SK-N-SH (cell line): ENCODE results near the gene EVL. TPM values are rescaled to one million over a fixed set of nuclear protein-coding genes. Genes with fewer than 3 reads are reported as not detected.

Experiments
- CTCF ChIA-PET: fragments of 300-600, 350-600 bp; formaldehyde crosslinking; extraction: SDS; loops from one replicate; lab custom pipeline; 2021; lab: Yijun Ruan, JAX
- POLR2A ChIA-PET: fragments of 350-600 bp; sonication (Branson Sonifier 250); formaldehyde crosslinking; extraction: SDS; loops from one replicate; lab custom pipeline; 2020; ENCODE audit warnings: antibody characterized with exemption, inconsistent platforms; lab: Yijun Ruan, JAX
- DNase-seq: peaks from one replicate; pipeline ENCODE4 v3.0.0; 2012
- H2AFZ ChIP-seq: fragments of 200-600 bp; sonication (generic); 2 replicates; pipeline ENCODE4 v1.8.1; 2016; ENCODE audit warnings: antibody characterized with exemption, mild to moderate bottlenecking, low read depth
- H3F3A ChIP-seq: fragments of 200-600 bp; sonication (generic); replicated peaks from 2 replicates; pipeline ENCODE3; 2016; ENCODE audit warnings: antibody characterized with exemption, mild to moderate bottlenecking; ENCODE audit not compliant: insufficient read depth
- H3K27ac ChIP-seq, 2 experiments: fragments of 200-500 bp in 1 of 2; fragments of 200-600 bp in 1 of 2; sonication (Bioruptor generic) in 1 of 2; sonication (generic), shearing (Covaris generic) in 1 of 2; 2 replicates each; pipeline versions ENCODE4 v1.5.1 to v1.6.1; 2014 to 2016; ENCODE audit warnings: low read depth in 2 of 2, inconsistent platforms in 1 of 2, low read length in 1 of 2, mild to moderate bottlenecking in 1 of 2, mixed read lengths in 1 of 2
- H3K27me3 ChIP-seq: fragments of 200-600 bp; sonication (generic), shearing (Covaris generic); 2 replicates; pipeline ENCODE4 v1.6.1; 2016; ENCODE audit warnings: mixed run types; ENCODE audit not compliant: insufficient read depth
- H3K36me3 ChIP-seq, 2 experiments: fragments of 200-500 bp in 1 of 2; fragments of 200-600 bp in 1 of 2; sonication (Bioruptor generic) in 1 of 2; sonication (generic) in 1 of 2; replicated peaks in 1 of 2; 2 replicates each; pipeline versions ENCODE3 to v1.5.1; 2014 to 2016; ENCODE audit warnings: low read length in 1 of 2, mild to moderate bottlenecking in 1 of 2; ENCODE audit not compliant: insufficient read depth in 2 of 2, control insufficient read depth in 1 of 2
- H3K4me1 ChIP-seq, 2 experiments: fragments of 200-500 bp in 1 of 2; fragments of 200-600 bp in 1 of 2; sonication (Bioruptor generic) in 1 of 2; sonication (generic), shearing (Covaris generic) in 1 of 2; 2 replicates each; pipeline versions ENCODE4 v1.5.1 to v1.6.1; 2014 to 2016; ENCODE audit warnings: low read depth in 1 of 2, low read length in 1 of 2, mixed run types in 1 of 2; ENCODE audit not compliant: insufficient read depth in 2 of 2, control insufficient read depth in 1 of 2
- H3K4me2 ChIP-seq: fragments of 200-600 bp; sonication (generic), shearing (Covaris generic); 2 replicates; pipeline ENCODE4 v1.6.1; 2017; ENCODE audit warnings: mixed run types
- H3K4me3 ChIP-seq, 2 experiments: fragments of 200-500 bp in 1 of 2; fragments of 200-600 bp in 1 of 2; sonication (Bioruptor generic) in 1 of 2; sonication (generic), shearing (Covaris generic) in 1 of 2; 2 replicates each; pipeline versions ENCODE4 v1.5.1 to v1.8.1; 2014 to 2016; ENCODE audit warnings: low read depth in 2 of 2, inconsistent platforms in 1 of 2, low read length in 1 of 2, mild to moderate bottlenecking in 1 of 2, mixed read lengths in 1 of 2, moderate library complexity in 1 of 2
- H3K79me2 ChIP-seq: fragments of 200-600 bp; sonication (generic); 2 replicates; pipeline ENCODE4 v1.8.1; 2017; ENCODE audit warnings: mild to moderate bottlenecking; ENCODE audit not compliant: insufficient read depth
- H3K9ac ChIP-seq: fragments of 200-600 bp; sonication (generic); 2 replicates; pipeline ENCODE4 v1.6.1; 2017; ENCODE audit warnings: mixed run types
- H3K9me2 ChIP-seq: fragments of 200-600 bp; sonication (generic); 2 replicates; pipeline ENCODE4 v1.6.1; 2017; ENCODE audit warnings: mixed run types
- H3K9me3 ChIP-seq: fragments of 200-600 bp; sonication (generic); 2 replicates; pipeline ENCODE4 v1.6.1; 2017; ENCODE audit warnings: mixed run types, mild to moderate bottlenecking, moderate library complexity
- H4K20me1 ChIP-seq: fragments of 200-600 bp; sonication (generic); 2 replicates; pipeline ENCODE4 v1.6.1; 2017; ENCODE audit warnings: mild to moderate bottlenecking, mixed run types; ENCODE audit not compliant: insufficient read depth
- CHD2 ChIP-seq: fragments of 150-350 bp; IDR thresholded peaks from 2 replicates; pipeline ENCODE4 v1.6.1; 2018; ENCODE audit warnings: low read length; ENCODE audit not compliant: partially characterized antibody
- EP300 ChIP-seq, 2 experiments: IDR thresholded peaks; 2 replicates each; pipeline versions ENCODE4 v1.4.0 to v1.6.1; 2012; ENCODE audit warnings: borderline replicate concordance in 1 of 2, low read depth in 1 of 2, low read length in 1 of 2
- EZH2phosphoT487 ChIP-seq: fragments of 200-600 bp; sonication (generic); IDR thresholded peaks from 2 replicates; pipeline ENCODE4 v1.6.1; 2017; ENCODE audit warnings: low read depth, mixed run types, mild to moderate bottlenecking, antibody characterized with exemption, moderate library complexity, borderline replicate concordance
- FOSL2 ChIP-seq: IDR thresholded peaks from 2 replicates; pipeline ENCODE4 v1.4.0; 2012; ENCODE audit warnings: low read depth, mild to moderate bottlenecking, moderate library complexity, borderline replicate concordance
- FOXJ3 ChIP-seq: sonication (generic); formaldehyde crosslinking; IDR thresholded peaks from 2 replicates; pipeline ENCODE4 v1.5.1; 2020; ENCODE audit warnings: mild to moderate bottlenecking, missing genetic modification reagents
- FOXM1 ChIP-seq: IDR thresholded peaks from 2 replicates; pipeline ENCODE4 v1.4.0; 2012; ENCODE audit warnings: low read depth, mild to moderate bottlenecking
- GABPA ChIP-seq: IDR thresholded peaks from 2 replicates; pipeline ENCODE4 v1.4.0; 2012; ENCODE audit warnings: low read depth, mild to moderate bottlenecking
- JUND ChIP-seq: IDR thresholded peaks from 2 replicates; pipeline ENCODE4 v1.4.0; 2012
- MEF2A ChIP-seq: IDR thresholded peaks from 2 replicates; pipeline ENCODE4 v1.4.0; 2012; ENCODE audit warnings: low read depth, borderline replicate concordance
- MXI1 ChIP-seq: IDR thresholded peaks from 2 replicates; pipeline ENCODE4 v1.6.1; 2012; ENCODE audit warnings: mild to moderate bottlenecking, low read depth, low read length, improper control_type of control experiment
- NFIC ChIP-seq: IDR thresholded peaks from 2 replicates; pipeline ENCODE4 v1.4.0; 2012; ENCODE audit warnings: borderline replicate concordance
- RAD21 ChIP-seq: IDR thresholded peaks from 2 replicates; pipeline ENCODE4 v1.6.1; 2012; ENCODE audit warnings: mild to moderate bottlenecking, low read length
- RXRA ChIP-seq: IDR thresholded peaks from 2 replicates; pipeline ENCODE4 v1.4.0; 2012; ENCODE audit warnings: low read depth, mild to moderate bottlenecking, borderline replicate concordance
- SIN3A ChIP-seq: IDR thresholded peaks from 2 replicates; pipeline ENCODE4 v1.6.1; 2012; ENCODE audit warnings: low read depth, mild to moderate bottlenecking, low read length, moderate library complexity, borderline replicate concordance
- SMC3 ChIP-seq: IDR thresholded peaks from 2 replicates; pipeline ENCODE4 v1.6.1; 2012; ENCODE audit warnings: low read depth, low read length, improper control_type of control experiment
- TAF1 ChIP-seq: IDR thresholded peaks from 2 replicates; pipeline ENCODE4 v1.6.1; 2012; ENCODE audit warnings: low read depth, mild to moderate bottlenecking, low read length, moderate library complexity, borderline replicate concordance
- YY1 ChIP-seq: IDR thresholded peaks from 2 replicates; pipeline ENCODE4 v1.4.0; 2012; ENCODE audit warnings: low read depth, mild to moderate bottlenecking
- ZBTB33 ChIP-seq: IDR thresholded peaks from 2 replicates; pipeline ENCODE4 v1.4.0; 2012; ENCODE audit warnings: low read depth, borderline replicate concordance
- WGBS: methylation state at CpG from one replicate; pipeline ENCODE4 v1.1.6; 2017; ENCODE audit warnings: low lambda C conversion rate; 5-methylcytosine and 5-hydroxymethylcytosine counted together
- polyA plus RNA-seq, 3 experiments: library from polyadenylated mRNA; depleted of rRNA; stranded (reverse); fragments of >200 nt; gene quantifications; 2 replicates each; pipeline ENCODE4 v1.2.3, GENCODE V29; 2012
- TF ChIP-seq, protein P1 (sequence below): IDR thresholded peaks from 2 replicates; pipeline ENCODE4 v1.4.0; 2012; ENCODE audit warnings: low read depth
- TF ChIP-seq, protein P2 (sequence below): IDR thresholded peaks from 2 replicates; pipeline ENCODE4 v1.6.1; 2012; ENCODE audit warnings: mild to moderate bottlenecking, low read depth, low read length, moderate library complexity
- TF ChIP-seq, protein P3 (sequence below): IDR thresholded peaks from 2 replicates; pipeline ENCODE4 v1.4.0; 2012; ENCODE audit warnings: low read depth, borderline replicate concordance

EVL gene
- polyA plus RNA-seq, 1 of the 3 experiments (the other 2 are of a cell fraction) = 36.5 TPM

DNA sequence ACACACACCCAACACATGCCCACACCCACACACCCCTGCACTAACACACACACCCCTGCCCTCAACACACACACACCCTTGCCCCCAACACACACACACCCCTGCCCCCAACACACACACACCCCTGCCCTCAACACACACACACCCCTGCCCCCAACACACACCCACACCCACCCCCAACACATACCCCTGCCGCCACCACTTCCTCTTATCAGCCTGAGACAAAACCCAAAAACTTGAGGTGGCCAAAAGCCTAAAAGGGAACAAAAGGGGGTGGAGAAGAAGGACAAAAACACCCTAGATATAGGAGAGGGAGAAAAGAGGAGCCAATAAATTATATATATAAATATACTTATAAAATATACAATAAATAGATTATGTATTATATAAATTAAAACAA, 103.3 kb downstream of the EVL start (continued):
- TF ChIP-seq, protein P1, sequence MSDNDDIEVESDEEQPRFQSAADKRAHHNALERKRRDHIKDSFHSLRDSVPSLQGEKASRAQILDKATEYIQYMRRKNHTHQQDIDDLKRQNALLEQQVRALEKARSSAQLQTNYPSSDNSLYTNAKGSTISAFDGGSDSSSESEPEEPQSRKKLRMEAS = no peak

DNA sequence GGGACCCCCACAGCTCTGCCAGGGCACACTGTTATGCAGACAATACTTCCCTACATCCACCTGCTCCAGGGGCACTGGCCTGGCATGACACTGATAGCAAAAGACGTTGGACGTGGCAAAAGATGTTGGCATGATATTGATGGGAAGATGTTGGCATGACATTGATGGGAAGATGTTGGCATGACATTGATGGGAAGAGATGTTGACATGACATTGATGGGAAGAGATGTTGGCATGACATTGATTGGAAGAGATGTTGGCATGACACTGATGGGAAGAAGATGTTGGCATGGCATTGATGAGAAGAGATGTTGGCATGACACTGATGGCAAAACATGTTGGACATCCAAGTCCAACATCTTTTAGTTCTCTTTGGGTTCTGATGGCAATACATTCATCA, 105.7 kb downstream of the EVL start:
- H3K4me3 ChIP-seq = no peak overlapping the region
- ChIA-PET POLR2A (no interaction called here), CTCF (no interaction called here)
- no peaks in the 10 kb centered on the region; a peak in 1 of 4 replicates for H3K4me1 ChIP-seq
- H2AFZ ChIP-seq = no peak overlapping the region
- no peak overlapping the region for H3K4me2 ChIP-seq
- WGBS = 79% methylated on average over 2 of the region's 2 CpGs
- TF ChIP-seq CHD2 = no peak
- no peak for TF ChIP-seq ZBTB33
- TF ChIP-seq EZH2phosphoT487 = no peak
- no peaks in the 10 kb centered on the region for H3F3A ChIP-seq
- no peaks in the 10 kb centered on the region for H4K20me1 ChIP-seq
- H3K9me2 ChIP-seq = no peaks in the 10 kb centered on the region
- DNase-seq = no peak
- no peaks in the 10 kb centered on the region for H3K9me3 ChIP-seq
- H3K79me2 ChIP-seq = no peaks in the 10 kb centered on the region
- H3K36me3 ChIP-seq = no peaks in the 10 kb centered on the region
- no peak overlapping the region for H3K9ac ChIP-seq
- H3K27me3 ChIP-seq = 0 out of 2 replicates have a peak, but pooled peaks cover 5% of the 10 kb centered on the region
- no peak overlapping the region for H3K27ac ChIP-seq

DNA sequence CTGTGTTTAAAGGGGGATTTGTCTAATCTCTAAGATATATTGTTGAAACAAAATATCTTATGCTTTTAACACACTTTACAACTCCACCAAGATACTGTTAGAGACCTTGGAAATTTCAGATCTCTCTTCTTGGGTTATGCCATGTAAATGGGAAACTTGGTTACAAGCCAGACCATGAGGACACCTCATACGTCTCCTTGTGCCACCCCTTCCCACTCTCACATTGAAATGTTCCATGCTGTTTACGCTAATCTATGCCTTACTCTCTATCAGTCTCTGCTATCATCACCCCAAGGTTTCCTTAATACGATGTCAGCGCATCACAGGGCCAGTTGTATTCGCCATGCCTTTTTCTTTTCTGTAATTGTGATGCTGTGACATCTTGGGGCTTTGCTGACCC, 107.6 kb downstream of the EVL start:
- ChIA-PET POLR2A (no interaction called here), CTCF (interaction anchor here (1.2 to 2.0 kb wide), 3 partner anchors 20 to 153 kb away, joined by 3 to 4 read pairs (median 4); no protein-coding TSS in a partner anchor)
- Histone ChIP-seq H3F3A (no peaks in the 10 kb centered on the region), H3K9me3 (no peaks in the 10 kb centered on the region), H3K4me3 (no peak overlapping the region), H3K36me3 (no peaks in the 10 kb centered on the region), H4K20me1 (no peaks in the 10 kb centered on the region), H2AFZ (no peak overlapping the region), H3K27me3 (0 out of 2 replicates have a peak, but pooled peaks cover 5% of the 10 kb centered on the region), H3K9me2 (no peaks in the 10 kb centered on the region), H3K4me1 (no peaks in the 10 kb centered on the region; a peak in 1 of 4 replicates), H3K79me2 (no peaks in the 10 kb centered on the region), H3K4me2 (no peak overlapping the region), H3K9ac (no peak overlapping the region), H3K27ac (no peak overlapping the region)
- DNase-seq = no peak
- WGBS = 73% methylated on average over 5 of the region's 5 CpGs
- TF ChIP-seq RAD21 (no peak), SMC3 (no peak), YY1 (no peak), RXRA (no peak), GABPA (no peak), EP300 (IDR thresholded peaks at IDR 0.05; ENCODE audit: borderline replicate concordance in 1 of 2, low read depth in 1 of 2, low read length in 1 of 2) (no peak), MEF2A (no peak), MXI1 (no peak), FOXJ3 (CRISPR knock-in tag) (no peak), NFIC (no peak), EZH2phosphoT487 (no peak), FOSL2 (no peak), TAF1 (no peak), JUND (no peak), SIN3A (no peak), FOXM1 (no peak)
- TF ChIP-seq, protein P2, sequence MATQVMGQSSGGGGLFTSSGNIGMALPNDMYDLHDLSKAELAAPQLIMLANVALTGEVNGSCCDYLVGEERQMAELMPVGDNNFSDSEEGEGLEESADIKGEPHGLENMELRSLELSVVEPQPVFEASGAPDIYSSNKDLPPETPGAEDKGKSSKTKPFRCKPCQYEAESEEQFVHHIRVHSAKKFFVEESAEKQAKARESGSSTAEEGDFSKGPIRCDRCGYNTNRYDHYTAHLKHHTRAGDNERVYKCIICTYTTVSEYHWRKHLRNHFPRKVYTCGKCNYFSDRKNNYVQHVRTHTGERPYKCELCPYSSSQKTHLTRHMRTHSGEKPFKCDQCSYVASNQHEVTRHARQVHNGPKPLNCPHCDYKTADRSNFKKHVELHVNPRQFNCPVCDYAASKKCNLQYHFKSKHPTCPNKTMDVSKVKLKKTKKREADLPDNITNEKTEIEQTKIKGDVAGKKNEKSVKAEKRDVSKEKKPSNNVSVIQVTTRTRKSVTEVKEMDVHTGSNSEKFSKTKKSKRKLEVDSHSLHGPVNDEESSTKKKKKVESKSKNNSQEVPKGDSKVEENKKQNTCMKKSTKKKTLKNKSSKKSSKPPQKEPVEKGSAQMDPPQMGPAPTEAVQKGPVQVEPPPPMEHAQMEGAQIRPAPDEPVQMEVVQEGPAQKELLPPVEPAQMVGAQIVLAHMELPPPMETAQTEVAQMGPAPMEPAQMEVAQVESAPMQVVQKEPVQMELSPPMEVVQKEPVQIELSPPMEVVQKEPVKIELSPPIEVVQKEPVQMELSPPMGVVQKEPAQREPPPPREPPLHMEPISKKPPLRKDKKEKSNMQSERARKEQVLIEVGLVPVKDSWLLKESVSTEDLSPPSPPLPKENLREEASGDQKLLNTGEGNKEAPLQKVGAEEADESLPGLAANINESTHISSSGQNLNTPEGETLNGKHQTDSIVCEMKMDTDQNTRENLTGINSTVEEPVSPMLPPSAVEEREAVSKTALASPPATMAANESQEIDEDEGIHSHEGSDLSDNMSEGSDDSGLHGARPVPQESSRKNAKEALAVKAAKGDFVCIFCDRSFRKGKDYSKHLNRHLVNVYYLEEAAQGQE = no peak
- TF ChIP-seq, protein P3, sequence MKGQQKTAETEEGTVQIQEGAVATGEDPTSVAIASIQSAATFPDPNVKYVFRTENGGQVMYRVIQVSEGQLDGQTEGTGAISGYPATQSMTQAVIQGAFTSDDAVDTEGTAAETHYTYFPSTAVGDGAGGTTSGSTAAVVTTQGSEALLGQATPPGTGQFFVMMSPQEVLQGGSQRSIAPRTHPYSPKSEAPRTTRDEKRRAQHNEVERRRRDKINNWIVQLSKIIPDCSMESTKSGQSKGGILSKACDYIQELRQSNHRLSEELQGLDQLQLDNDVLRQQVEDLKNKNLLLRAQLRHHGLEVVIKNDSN = no peak
